HCT116 (cell line): ENCODE data around the gene CDK4. TPM values are rescaled to one million over a fixed set of nuclear protein-coding genes. Genes with fewer than 3 reads are reported as not detected.

Source experiments
- ATAC-seq: fragments of 200-7000 bp; cut with Tn5 transposase; 2 replicates; pipeline ENCODE4 v1.9.1; 2020; ENCODE audit warnings: mild to moderate bottlenecking, moderate library complexity
- BruUV-seq: library from RNA; stranded (reverse); fragments of 400-500 nt; replicated peaks from 2 replicates; lab custom pipeline; 2021; lab: Mats Ljungman, UMichigan
- CTCF ChIA-PET: fragments of 300-600 bp; sonication (Branson Sonifier 250); formaldehyde crosslinking; loops from one replicate; lab custom pipeline; 2021; ENCODE audit warnings: antibody characterized with exemption; lab: Charles Lee
- POLR2A ChIA-PET: fragments of 300-600, 350-600 bp; sonication (Branson Sonifier 250); formaldehyde crosslinking; loops from one replicate; lab custom pipeline; 2021; ENCODE audit warnings: antibody characterized with exemption; lab: Charles Lee
- RAD21 ChIA-PET, 2 experiments: fragments of 300-600 bp; sonication (Branson Sonifier 250); formaldehyde crosslinking; loops; one replicate each; lab custom pipeline; 2023; ENCODE audit warnings: low total read pairs in 2 of 2; ENCODE audit not compliant: uncharacterized antibody in 2 of 2, unreplicated experiment in 2 of 2, low non-redundant PET in 1 of 2; lab: Charles Lee
- DNase-seq: peaks from one replicate; pipeline ENCODE4 v3.0.0-alpha.2; 2010; ENCODE audit warnings: low read depth, low spot score
- H2AFZ ChIP-seq: fragments of 200-600 bp; shearing (Covaris generic), sonication (generic); 2 replicates; pipeline ENCODE4 v1.6.1; 2017; ENCODE audit warnings: low read depth, mixed run types, mixed read lengths, antibody characterized with exemption, low read length; ENCODE audit not compliant: poor library complexity, severe bottlenecking
- H3K27ac ChIP-seq: 2 replicates; pipeline ENCODE4 v1.5.1; 2012; ENCODE audit warnings: low read depth, low read length
- H3K27me3 ChIP-seq: fragments of 200-600 bp; sonication (generic); 2 replicates; pipeline ENCODE4 v1.6.1; 2016; ENCODE audit warnings: mixed run types, low read length, mixed read lengths; ENCODE audit not compliant: insufficient read depth
- H3K36me3 ChIP-seq, 2 experiments: fragments of 200-500 bp in 1 of 2; fragments of 200-600 bp in 1 of 2; sonication (Bioruptor generic) in 1 of 2; sonication (generic) in 1 of 2; 2 replicates each; pipeline versions ENCODE4 v1.5.1 to v1.6.1; 2014 to 2016; ENCODE audit warnings: low read length in 2 of 2, inconsistent platforms in 1 of 2, mixed read lengths in 1 of 2, mixed run types in 1 of 2; ENCODE audit not compliant: insufficient read depth in 2 of 2, control insufficient read depth in 1 of 2
- H3K4me1 ChIP-seq, 2 experiments: fragments of 200-600 bp in 1 of 2; sonication (generic) in 1 of 2; 2 replicates each; pipeline versions ENCODE4 v1.5.1 to v1.6.1; 2012 to 2017; ENCODE audit warnings: low read length in 2 of 2, inconsistent platforms in 1 of 2, mild to moderate bottlenecking in 1 of 2, mixed read lengths in 1 of 2, mixed run types in 1 of 2, moderate library complexity in 1 of 2; ENCODE audit not compliant: insufficient read depth in 2 of 2, control insufficient read depth in 1 of 2
- H3K4me2 ChIP-seq: fragments of 200-600 bp; sonication (generic); 2 replicates; pipeline ENCODE4 v1.6.1; 2017; ENCODE audit warnings: mixed run types, low read length, mixed read lengths
- H3K4me3 ChIP-seq, 2 experiments: fragments of 200-600 bp in 1 of 2; sonication (generic) in 1 of 2; replicated peaks in 1 of 2; 2 replicates each; pipeline ENCODE4 v1.5.1; 2011 to 2016; ENCODE audit warnings: low read length in 2 of 2, control low read depth in 1 of 2, low read depth in 1 of 2, mild to moderate bottlenecking in 1 of 2, mixed read lengths in 1 of 2, mixed run types in 1 of 2
- H3K79me2 ChIP-seq: fragments of 200-600 bp; sonication (generic); 2 replicates; pipeline ENCODE4 v1.6.1; 2017; ENCODE audit warnings: mild to moderate bottlenecking, mixed run types, low read length, moderate library complexity, mixed read lengths; ENCODE audit not compliant: insufficient read depth
- H3K9ac ChIP-seq: fragments of 200-600 bp; sonication (generic); 2 replicates; pipeline ENCODE4 v1.6.1; 2016; ENCODE audit warnings: low read length, mixed read lengths
- H3K9me2 ChIP-seq: fragments of 200-600 bp; sonication (generic), shearing (Covaris generic); 2 replicates; pipeline ENCODE4 v1.6.1; 2017; ENCODE audit warnings: mixed run types, mild to moderate bottlenecking, moderate library complexity; ENCODE audit not compliant: insufficient read depth
- H3K9me3 ChIP-seq, 2 experiments: fragments of 200-500 bp in 1 of 2; fragments of 200-600 bp in 1 of 2; sonication (Bioruptor generic) in 1 of 2; sonication (generic) in 1 of 2; 2 replicates each; pipeline ENCODE4 v1.6.1; 2014 to 2017; ENCODE audit warnings: low read length in 2 of 2, mixed read lengths in 2 of 2, inconsistent platforms in 1 of 2, low read depth in 1 of 2, mild to moderate bottlenecking in 1 of 2, mixed run types in 1 of 2, moderate library complexity in 1 of 2; ENCODE audit not compliant: control insufficient read depth in 1 of 2, insufficient read depth in 1 of 2
- H4K20me1 ChIP-seq: fragments of 200-600 bp; sonication (generic), shearing (Covaris generic); 2 replicates; pipeline ENCODE4 v1.6.1; 2017; ENCODE audit warnings: mixed run types, mild to moderate bottlenecking, moderate library complexity; ENCODE audit not compliant: insufficient read depth
- CEBPB ChIP-seq: IDR thresholded peaks from 2 replicates; pipeline ENCODE4 v1.6.1; 2012; ENCODE audit warnings: low read depth
- ELF1 ChIP-seq: IDR thresholded peaks from 2 replicates; pipeline ENCODE4 v1.6.1; 2012; ENCODE audit warnings: low read depth, borderline replicate concordance
- EZH2 ChIP-seq: fragments of 200-600 bp; sonication (generic); IDR thresholded peaks from 2 replicates; pipeline ENCODE4 v1.6.1; 2017; ENCODE audit warnings: antibody characterized with exemption, mixed run types
- FOSL1 ChIP-seq: IDR thresholded peaks from 2 replicates; pipeline ENCODE4 v1.6.1; 2012; ENCODE audit warnings: low read depth
- POLR2AphosphoS5 ChIP-seq: IDR thresholded peaks from 2 replicates; pipeline ENCODE4 v1.6.1; 2011; ENCODE audit warnings: mild to moderate bottlenecking, low read depth, low read length, moderate library complexity
- REST ChIP-seq: IDR thresholded peaks from 2 replicates; pipeline ENCODE4 v1.6.1; 2012; ENCODE audit warnings: low read depth
- SP1 ChIP-seq: IDR thresholded peaks from 2 replicates; pipeline ENCODE4 v1.6.1; 2012; ENCODE audit warnings: low read depth
- ZBTB33 ChIP-seq: IDR thresholded peaks from 2 replicates; pipeline ENCODE4 v1.6.1; 2011; ENCODE audit warnings: mild to moderate bottlenecking, low read length, moderate library complexity; ENCODE audit not compliant: insufficient replicate concordance; ENCODE audit errors: extremely low read depth
- ZNF274 ChIP-seq: fragments of 200-500 bp; sonication (Bioruptor generic); IDR thresholded peaks from 2 replicates; pipeline ENCODE4 v1.6.1; 2014; ENCODE audit warnings: mild to moderate bottlenecking, low read depth, low read length, inconsistent platforms
- intact Hi-C: fragments of 100-400 bp; cut with micrococcal nuclease; formaldehyde crosslinking; loops from 2 replicates; pipeline ENCODE4 v1.10.0; 2022
- total RNA-seq: library from RNA; stranded (reverse); gene quantifications from one replicate; pipeline ENCODE4 v1.2.1, GENCODE V29; 2021; ENCODE audit not compliant: unreplicated experiment

Gene CDK4
- total RNA-seq, 1 experiment from 2014 or later = 206 TPM

- H3K9ac ChIP-seq = peak overlapping the region; percentile 69
- ChIA-PET CTCF (interaction anchor here (0.6 to 1.8 kb wide), 3 partner anchors 15 to 158 kb away, joined by 3 to 13 read pairs (median 11); no protein-coding TSS in a partner anchor), POLR2A (interaction anchor here (1.9 kb wide), 1 partner anchor 15 kb away, joined by 5 read pairs; no protein-coding TSS in a partner anchor)
These were observed 11.3 kb downstream of the CDK4 start for GRCh38 chr12:57740656-57741412.

GRCh38 chr12:57739914-57740538 lies 12.1 kb downstream of the CDK4 start:
- H3K4me3 ChIP-seq = no peak overlapping the region
- no TSS peak for BruUV-seq
- H3K27me3 ChIP-seq = no peaks in the 10 kb centered on the region
- H3K9me2 ChIP-seq = no peaks in the 10 kb centered on the region
- intact Hi-C loops = no loop called here
- DNase-seq (no peak), ATAC-seq (no peak)
- H3K9ac ChIP-seq = no peak overlapping the region
- ChIA-PET CTCF (no interaction called here), RAD21 (no interaction called here), POLR2A (no interaction called here)
- H3K36me3 ChIP-seq = no peaks in the 10 kb centered on the region
- peaks cover 10 to 26% of the 10 kb centered on the region in 2 experiments; a peak in 3 of 4 replicates for H3K4me1 ChIP-seq
- H3K9me3 ChIP-seq = no peaks in the 10 kb centered on the region
- H2AFZ ChIP-seq = no peak overlapping the region
- H3K27ac ChIP-seq = no peak overlapping the region
- no peaks in the 10 kb centered on the region for H4K20me1 ChIP-seq
- no peak overlapping the region for H3K4me2 ChIP-seq
- H3K79me2 ChIP-seq = no peaks in the 10 kb centered on the region
- no peak for TF ChIP-seq ZNF274
- TF ChIP-seq EZH2 = no peak
- no peak for TF ChIP-seq ELF1
- TF ChIP-seq CEBPB = no peak
- TF ChIP-seq ZBTB33 = no peak
- no peak for TF ChIP-seq FOSL1
- no peak for TF ChIP-seq REST
- TF ChIP-seq SP1 = no peak

More at GRCh38 chr12:57740656-57741412, 11.3 kb downstream of the CDK4 start:
- Histone ChIP-seq H3K79me2 (no peaks in the 10 kb centered on the region), H3K9me3 (no peaks in the 10 kb centered on the region), H3K27me3 (no peaks in the 10 kb centered on the region), H4K20me1 (no peaks in the 10 kb centered on the region), H3K27ac (0 out of 2 replicates have a peak overlapping the region, but pooled peaks have one; percentile 46), H3K4me1 (peaks cover 10 to 31% of the 10 kb centered on the region in 2 experiments; a peak in 3 of 4 replicates), H2AFZ (no peak overlapping the region), H3K9me2 (no peaks in the 10 kb centered on the region), H3K4me3 (peak overlapping the region; percentile 71 to 79), H3K36me3 (no peaks in the 10 kb centered on the region), H3K4me2 (peak overlapping the region; percentile 87)
- BruUV-seq = no TSS peak
- no peak for DNase-seq
- intact Hi-C loops = no loop called here
- TF ChIP-seq POLR2AphosphoS5 (no peak), EZH2 (no peak)
- RAD21 ChIA-PET = no interaction called here
- no peak for ATAC-seq
